ENCODE measurements around the gene EIF2D.
"Not testable (repeated sequence)": the region's sequence is repeated elsewhere in the genome, so short reads cannot be mapped to it uniquely, and the experiment has no call there.

The EIF2D gene

GRCh38 chr1:206612129-206612876, at the start of gene EIF2D:
EIF2D (minus strand) TSS chr1:206612465; CDS start chr1:206612342, 123 bp downstream.
- peak; percentile 87 to 95 for DNase-seq

GRCh38 chr1:206661161-206661820, 49.0 kb upstream of the EIF2D start:
- DNase-seq = no peak

- DNase-seq = no peak
Observed at GRCh38 chr1:206660136-206660535, 47.9 kb upstream of the EIF2D start.

- DNase-seq = no peak
Observed at GRCh38 chr1:206658981-206659273, 46.7 kb upstream of the EIF2D start.

GRCh38 chr1:206658264-206658980, 46.2 kb upstream of the EIF2D start:
- no peak for DNase-seq

- DNase-seq = no peak
Observed at GRCh38 chr1:206657751-206658150, 45.5 kb upstream of the EIF2D start.

GRCh38 chr1:206656936-206657335, 44.7 kb upstream of the EIF2D start:
- DNase-seq = no peak

- DNase-seq = no peak
Observed at GRCh38 chr1:206655471-206655882, 43.2 kb upstream of the EIF2D start.

- DNase-seq = no peak
Observed at GRCh38 chr1:206654828-206655227, 42.6 kb upstream of the EIF2D start.

- no peak for DNase-seq
Observed at GRCh38 chr1:206653715-206654459, 41.6 kb upstream of the EIF2D start.

GRCh38 chr1:206651958-206652890, 40.0 kb upstream of the EIF2D start:
- DNase-seq = no peak

GRCh38 chr1:206651014-206651413, 38.7 kb upstream of the EIF2D start:
- no peak for DNase-seq

- DNase-seq = no peak
Observed at GRCh38 chr1:206649261-206649921, 37.1 kb upstream of the EIF2D start.

GRCh38 chr1:206647224-206647623, 35.0 kb upstream of the EIF2D start:
- no peak for DNase-seq

- no peak for DNase-seq
Observed at GRCh38 chr1:206646504-206646903, 34.2 kb upstream of the EIF2D start.

GRCh38 chr1:206643118-206643698, 30.9 kb upstream of the EIF2D start:
- DNase-seq = no peak

GRCh38 chr1:206642074-206642473, 29.8 kb upstream of the EIF2D start:
- DNase-seq = not testable (repeated sequence)

- no peak for DNase-seq
Observed at GRCh38 chr1:206637605-206638004, 25.3 kb upstream of the EIF2D start.

GRCh38 chr1:206636671-206637070, 24.4 kb upstream of the EIF2D start:
- DNase-seq = no peak

- DNase-seq = no peak
Observed at GRCh38 chr1:206635978-206636345, 23.7 kb upstream of the EIF2D start.

All from NCI-H1930 (cell line).